Ovary (tissue), 9 donors: ENCODE measurements around the gene KIF26B. TPM values are rescaled to one million over a fixed set of nuclear protein-coding genes. Genes with fewer than 3 reads are reported as not detected.

Source experiments
- DNase-seq, 5 donors: peaks; one replicate each; pipeline ENCODE4 v3.0.0-alpha.2; 2019 to 2020
- H3K27ac ChIP-seq, 2 donors: fragments of 200-600 bp; one replicate each; pipeline versions ENCODE4 v1.5.1 to v1.8.0; 2019 to 2022
- H3K27me3 ChIP-seq: fragments of 200-600 bp; one replicate; pipeline ENCODE4 v1.8.0; 2022
- H3K36me3 ChIP-seq: fragments of 200-600 bp; sonication (generic); one replicate; pipeline ENCODE4 v1.5.1; 2019
- H3K4me1 ChIP-seq: one replicate; pipeline ENCODE4 v1.8.1; 2013; ENCODE audit warnings: mild to moderate bottlenecking, moderate library complexity; ENCODE audit not compliant: insufficient read depth
- H3K4me3 ChIP-seq: fragments of 200-600 bp; sonication (generic); one replicate; pipeline ENCODE4 v1.5.1; 2017
- H3K9me3 ChIP-seq, 2 donors: fragments of 200-600 bp in 1 of 2; sonication (generic) in 1 of 2; one replicate each; pipeline versions ENCODE4 v1.5.1 to v1.8.1; 2013 to 2019; ENCODE audit warnings: mild to moderate bottlenecking in 1 of 2, moderate library complexity in 1 of 2
- CTCF ChIP-seq, 3 donors: fragments of 450-650 bp in 2 of 3; fragments of 200-600 bp in 1 of 3; IDR thresholded peaks; one replicate each; pipeline versions ENCODE4 v1.5.1 to v1.8.0; 2016 to 2022; ENCODE audit warnings: antibody characterized with exemption in 3 of 3, mild to moderate bottlenecking in 1 of 3
- EP300 ChIP-seq: sonication (generic); formaldehyde crosslinking; IDR thresholded peaks from one replicate; pipeline ENCODE4 v1.6.1; 2017; ENCODE audit warnings: antibody characterized with exemption
- POLR2A ChIP-seq: fragments of 450-650 bp; IDR thresholded peaks from one replicate; pipeline ENCODE4 v1.6.1; 2017; ENCODE audit warnings: antibody characterized with exemption, mild to moderate bottlenecking, moderate library complexity
- WGBS, 3 donors: extraction: QIAGEN DNeasy Blood & Tissue Kit in 1 of 3; methylation state at CpG; one replicate each; pipeline versions ENCODE4 v1.1.5 to v1.1.7; 2013 to 2017; 5-methylcytosine and 5-hydroxymethylcytosine counted together
- intact Hi-C, 4 donors: fragments of 100-400 bp; cut with DNase I; formaldehyde crosslinking; loops; one replicate each; pipeline versions ENCODE4 v1.11.0 to v1.15.1; 2022 to 2023
- polyA plus RNA-seq, 2 donors: library from polyadenylated mRNA; stranded (reverse); fragments of 200-250 nt in 1 of 2; fragments of 350-450 nt in 1 of 2; fragmentation: Illumina TruSeq in 1 of 2; extraction: RNeasy Lipid Tissue Mini Kit (QIAGEN cat#74804) in 1 of 2; gene quantifications; one replicate each; pipeline ENCODE4 v1.2.3, GENCODE V29; 2013 to 2014
- total RNA-seq, 7 donors: library from RNA; depleted of rRNA in 2 of 7; stranded (reverse); fragments of >200 nt in 2 of 7; fragmentation: NEBNext Ultra II Directional in 3 of 7; extraction: Animal tissue kit (Norgen Biotek cat#: 25700) in 3 of 7; gene quantifications; one replicate each; pipeline versions ENCODE4 v1.1.0 to v1.2.4, GENCODE V29; 2016 to 2023
- donor health status: DM: no; HTN: no; CAD: no; lungs with moderate emphysema.
- donor health status: DM: no; HTN: no; CAD: no.
- donor health status: Bipolar disorder and iron deficiency.
- donor health status: DM: yes; HTN: yes; CAD: no.
- donor health status: DM: no; HTN: no; CAD: no.
- donor health status: DM: yes; HTN: yes; CAD: no.

The KIF26B gene
- total and polyA plus RNA-seq, 9 donors, result 0.28 to 4.0 (median 0.54) TPM

GRCh38 chr1:245216366-245217115 lies 61.8 kb downstream of the KIF26B start:
- Histone ChIP-seq H3K27me3 (no peaks in the 10 kb centered on the region), H3K27ac (no peak overlapping the region), H3K4me3 (no peak overlapping the region), H3K9me3 (no peaks in the 10 kb centered on the region), H3K4me1 (no peaks in the 10 kb centered on the region), H3K36me3 (no peaks in the 10 kb centered on the region)
- intact Hi-C loops, result no loop called here
- 43 to 53% (median 51%) methylated on average over 11 of the region's 11 CpGs for WGBS, 3 donors
- TF ChIP-seq EP300, result no peak
- TF ChIP-seq POLR2A, result no peak
- TF ChIP-seq CTCF (IDR thresholded peaks at IDR 0.05), result no peak
- DNase-seq, result no peak

GRCh38 chr1:245217853-245218608 lies 63.2 kb downstream of the KIF26B start:
- H3K4me1 ChIP-seq, result no peaks in the 10 kb centered on the region
- TF ChIP-seq CTCF (IDR thresholded peaks at IDR 0.05) (no peak), POLR2A (no peak), EP300 (no peak)
- H3K4me3 ChIP-seq, result no peak overlapping the region
- no peaks in the 10 kb centered on the region for H3K9me3 ChIP-seq
- WGBS, 3 donors, result 92 to 93% (median 93%) methylated on average over 12 of the region's 12 CpGs
- no peaks in the 10 kb centered on the region for H3K36me3 ChIP-seq
- no peak for DNase-seq
- no peaks in the 10 kb centered on the region for H3K27me3 ChIP-seq
- intact Hi-C loops, result no loop called here
- no peak overlapping the region for H3K27ac ChIP-seq

- intact Hi-C loops, result no loop called here
- WGBS, 3 donors, result 63 to 73% (median 66%) methylated on average over 12 of the region's 12 CpGs
Measured at GRCh38 chr1:245220381-245220985, 65.7 kb downstream of the KIF26B start.

More at GRCh38 chr1:245220381-245220985, 65.7 kb downstream of the KIF26B start:
- no peaks in the 10 kb centered on the region for H3K4me1 ChIP-seq
- no peak for TF ChIP-seq CTCF (IDR thresholded peaks at IDR 0.05)
- no peak for TF ChIP-seq EP300
- no peak for TF ChIP-seq POLR2A
- H3K36me3 ChIP-seq, result no peaks in the 10 kb centered on the region
- H3K27me3 ChIP-seq, result no peaks in the 10 kb centered on the region
- H3K27ac ChIP-seq, result no peak overlapping the region
- no peak for DNase-seq
- no peaks in the 10 kb centered on the region for H3K9me3 ChIP-seq
- H3K4me3 ChIP-seq, result no peak overlapping the region
